OCI-LY7 (cell line): ENCODE data around the gene GRIN3B. TPM values are rescaled to one million over a fixed set of nuclear protein-coding genes. Genes with fewer than 3 reads are reported as not detected.

Experiments
- BruUV-seq: library from RNA; stranded (reverse); fragments of 400-500 nt; replicated peaks from 2 replicates; lab custom pipeline; 2021; lab: Mats Ljungman, UMichigan
- CTCF ChIA-PET: fragments of 300-600 bp; sonication (Branson Sonifier 250); formaldehyde crosslinking; loops from one replicate; lab custom pipeline; 2022; ENCODE audit warnings: antibody characterized with exemption; ENCODE audit not compliant: unreplicated experiment; lab: Charles Lee
- POLR2A ChIA-PET: fragments of 300-600 bp; sonication (Branson Sonifier 250); formaldehyde crosslinking; loops from one replicate; lab custom pipeline; 2022; ENCODE audit warnings: antibody characterized with exemption; lab: Charles Lee
- DNase-seq: peaks from one replicate; pipeline ENCODE4 v3.0.0-alpha.2; 2015; ENCODE audit warnings: low spot score
- H2AFZ ChIP-seq: fragments of 200-600 bp; sonication (generic), shearing (Covaris generic); 2 replicates; pipeline ENCODE4 v1.6.1; 2014; ENCODE audit warnings: mild to moderate bottlenecking, antibody characterized with exemption, low read length, moderate library complexity
- H3K27ac ChIP-seq: fragments of 200-600 bp; sonication (generic); 2 replicates; pipeline ENCODE4 v1.5.1; 2014; ENCODE audit warnings: mixed run types, low read depth, mild to moderate bottlenecking, moderate library complexity, low read length, inconsistent platforms; ENCODE audit not compliant: poor library complexity, severe bottlenecking
- H3K36me3 ChIP-seq: fragments of 200-600 bp; sonication (generic); 2 replicates; pipeline ENCODE4 v1.6.1; 2014; ENCODE audit warnings: mild to moderate bottlenecking, antibody characterized with exemption, low read length, moderate library complexity, mixed read lengths; ENCODE audit not compliant: insufficient read depth
- H3K4me1 ChIP-seq: fragments of 200-600 bp; sonication (generic); 2 replicates; pipeline ENCODE4 v1.5.1; 2014; ENCODE audit warnings: mild to moderate bottlenecking, low read length; ENCODE audit not compliant: insufficient read depth, poor library complexity, severe bottlenecking
- H3K4me2 ChIP-seq: fragments of 200-600 bp; sonication (generic); 2 replicates; pipeline ENCODE4 v1.6.1; 2014; ENCODE audit warnings: mild to moderate bottlenecking, low read length
- H3K4me3 ChIP-seq: fragments of 200-600 bp; sonication (generic); 2 replicates; pipeline ENCODE4 v1.5.1; 2014; ENCODE audit warnings: mild to moderate bottlenecking, low read depth, low read length; ENCODE audit not compliant: poor library complexity, severe bottlenecking
- H3K79me2 ChIP-seq: fragments of 200-600 bp; sonication (generic); 2 replicates; pipeline ENCODE4 v1.6.1; 2016; ENCODE audit warnings: low read depth, mild to moderate bottlenecking, low read length, moderate library complexity, mixed read lengths; ENCODE audit not compliant: insufficient read depth
- H3K9me2 ChIP-seq: fragments of 200-600 bp; sonication (generic); 2 replicates; pipeline ENCODE4 v1.6.1; 2016; ENCODE audit warnings: mild to moderate bottlenecking, low read length, mixed read lengths; ENCODE audit not compliant: insufficient read depth
- H3K9me3 ChIP-seq: fragments of 200-600 bp; sonication (generic); 2 replicates; pipeline ENCODE4 v1.6.1; 2014; ENCODE audit warnings: mild to moderate bottlenecking, mixed run types, low read length, mixed read lengths
- H4K20me1 ChIP-seq: fragments of 200-600 bp; sonication (generic); 2 replicates; pipeline ENCODE4 v1.6.1; 2014; ENCODE audit warnings: mild to moderate bottlenecking, antibody characterized with exemption, low read length, moderate library complexity, mixed read lengths; ENCODE audit not compliant: insufficient read depth
- CTCF ChIP-seq: fragments of 200-600 bp; sonication (generic); conservative IDR thresholded peaks from 2 replicates; pipeline ENCODE4 v1.5.1; 2014; ENCODE audit warnings: mild to moderate bottlenecking, antibody characterized with exemption, low read length, moderate library complexity, mixed read lengths
- EZH2phosphoT487 ChIP-seq: fragments of 200-600 bp; sonication (generic); IDR thresholded peaks from 2 replicates; pipeline ENCODE4 v1.6.1; 2018; ENCODE audit warnings: low read depth, borderline replicate concordance, mild to moderate bottlenecking, mixed run types, antibody characterized with exemption, low read length, moderate library complexity, mixed read lengths
- intact Hi-C: fragments of 100-400 bp; cut with micrococcal nuclease; formaldehyde crosslinking; loops from one replicate; pipeline ENCODE4 v1.10.0; 2022; ENCODE audit not compliant: unreplicated experiment
- total RNA-seq, 2 experiments: library from RNA; depleted of rRNA in 1 of 2; stranded (reverse); fragments of >200 nt in 1 of 2; shearing (Covaris generic) in 1 of 2; gene quantifications; 2 replicates each; pipeline ENCODE4 v1.2.3, GENCODE V29; 2014 to 2022

Gene GRIN3B
- total RNA-seq, 2 experiments from 2014 or later: not detected

GRCh38 chr19:1015061-1015781, 15.0 kb downstream of the GRIN3B start:
- no TSS peak for BruUV-seq
- Histone ChIP-seq H2AFZ (no peak overlapping the region), H3K4me3 (no peak overlapping the region), H3K4me2 (no peak overlapping the region), H3K4me1 (peaks cover 32% of the 10 kb centered on the region), H3K9me3 (no peaks in the 10 kb centered on the region), H3K36me3 (peaks cover 86% of the 10 kb centered on the region), H4K20me1 (peaks cover 10% of the 10 kb centered on the region), H3K27ac (no peak overlapping the region), H3K9me2 (no peaks in the 10 kb centered on the region), H3K79me2 (peaks cover 55% of the 10 kb centered on the region)
- no peak for DNase-seq
- intact Hi-C loops: no loop called here
- ChIA-PET CTCF (no interaction called here), POLR2A (interaction anchor here (0.7 kb wide), 1 partner anchor 24 kb away, joined by 4 read pairs; no protein-coding TSS in a partner anchor)
- TF ChIP-seq CTCF: no peak
- no peak for TF ChIP-seq EZH2phosphoT487

GRCh38 chr19:1015782-1016646, 15.8 kb downstream of the GRIN3B start:
- DNase-seq: no peak
- Histone ChIP-seq H3K4me1 (peaks cover 32% of the 10 kb centered on the region), H3K36me3 (peaks cover 83% of the 10 kb centered on the region), H3K79me2 (peaks cover 62% of the 10 kb centered on the region), H3K4me3 (no peak overlapping the region), H4K20me1 (peaks cover 10% of the 10 kb centered on the region), H3K27ac (no peak overlapping the region), H3K9me3 (no peaks in the 10 kb centered on the region), H2AFZ (no peak overlapping the region), H3K9me2 (no peaks in the 10 kb centered on the region), H3K4me2 (no peak overlapping the region)
- TF ChIP-seq EZH2phosphoT487 (no peak), CTCF (no peak)
- intact Hi-C loops: no loop called here
- ChIA-PET CTCF (no interaction called here), POLR2A (interaction anchor here (0.7 kb wide), 1 partner anchor 23 kb away, joined by 4 read pairs; no protein-coding TSS in a partner anchor)
- BruUV-seq: no TSS peak
